GM23338 (cell line): ENCODE measurements around the gene PRSS8. TPM values are rescaled to one million over a fixed set of nuclear protein-coding genes. Genes with fewer than 3 reads are reported as not detected.

ENCODE experiments used
- ATAC-seq: fragments of 200-7000 bp; cut with Tn5 transposase; 3 replicates; pipeline ENCODE4 v1.9.1; 2020
- DNase-seq: peaks from one replicate; pipeline ENCODE4 v3.0.0-alpha.2; 2015; ENCODE audit warnings: low spot score
- H2AFZ ChIP-seq: fragments of 200-600 bp; sonication (generic); 2 replicates; pipeline ENCODE4 v1.8.0; 2016; ENCODE audit warnings: antibody characterized with exemption, mild to moderate bottlenecking, moderate library complexity
- H3F3A ChIP-seq: fragments of 200-600 bp; sonication (generic); replicated peaks from 2 replicates; pipeline ENCODE4 v1.8.0; 2017; ENCODE audit warnings: antibody characterized with exemption, mixed run types, low read depth
- H3K27ac ChIP-seq: fragments of 200-600 bp; sonication (generic); 2 replicates; pipeline ENCODE4 v1.6.1; 2016; ENCODE audit warnings: low read depth
- H3K27me3 ChIP-seq: fragments of 200-600 bp; sonication (generic); 2 replicates; pipeline ENCODE4 v1.8.0; 2016; ENCODE audit warnings: mild to moderate bottlenecking, mixed run types, moderate library complexity; ENCODE audit not compliant: insufficient read depth
- H3K36me3 ChIP-seq: fragments of 200-600 bp; sonication (generic); 2 replicates; pipeline ENCODE4 v1.8.0; 2016; ENCODE audit warnings: mild to moderate bottlenecking; ENCODE audit not compliant: insufficient read depth
- H3K4me1 ChIP-seq: fragments of 200-600 bp; sonication (generic); 2 replicates; pipeline ENCODE4 v1.8.0; 2016; ENCODE audit warnings: mild to moderate bottlenecking, moderate library complexity; ENCODE audit not compliant: insufficient read depth
- H3K4me2 ChIP-seq: fragments of 200-600 bp; sonication (generic); 2 replicates; pipeline ENCODE4 v1.7.1; 2017; ENCODE audit warnings: mixed run types
- H3K4me3 ChIP-seq: fragments of 200-600 bp; sonication (generic); 2 replicates; pipeline ENCODE4 v1.6.1; 2016; ENCODE audit warnings: mixed run types
- H3K79me2 ChIP-seq: fragments of 200-600 bp; sonication (generic); replicated peaks from 2 replicates; pipeline ENCODE4 v1.8.0; 2017; ENCODE audit warnings: mild to moderate bottlenecking; ENCODE audit not compliant: insufficient read depth
- H3K9me2 ChIP-seq: fragments of 200-600 bp; sonication (generic); 2 replicates; pipeline ENCODE4 v1.8.0; 2017; ENCODE audit not compliant: insufficient read depth
- H4K20me1 ChIP-seq: fragments of 200-600 bp; sonication (generic); replicated peaks from 2 replicates; pipeline ENCODE4 v1.8.0; 2017; ENCODE audit warnings: mild to moderate bottlenecking; ENCODE audit not compliant: insufficient read depth
- H3K27ac Mint-ChIP-seq: 2 replicates; pipeline ENCODE4 v1.8.0; 2020; ENCODE audit warnings: inconsistent platforms, mild to moderate bottlenecking, moderate library complexity, mixed read lengths
- H3K27me3 Mint-ChIP-seq: 3 replicates; pipeline ENCODE4 v1.8.0; 2022; ENCODE audit warnings: low read depth, mild to moderate bottlenecking, moderate library complexity, mixed read lengths, inconsistent platforms; ENCODE audit not compliant: insufficient read depth, poor library complexity
- H3K36me3 Mint-ChIP-seq: 3 replicates; pipeline ENCODE4 v1.8.0; 2021; ENCODE audit warnings: low read depth, mild to moderate bottlenecking, inconsistent platforms, moderate library complexity, mixed read lengths
- H3K4me1 Mint-ChIP-seq: 3 replicates; pipeline ENCODE4 v1.8.0; 2020; ENCODE audit warnings: mild to moderate bottlenecking, inconsistent platforms, mixed read lengths
- H3K4me3 Mint-ChIP-seq: 3 replicates; pipeline ENCODE4 v1.8.0; 2021; ENCODE audit warnings: moderate library complexity, mild to moderate bottlenecking, inconsistent platforms, mixed read lengths
- H3K9me3 Mint-ChIP-seq: 3 replicates; pipeline ENCODE4 v1.8.0; 2020; ENCODE audit warnings: moderate library complexity, mild to moderate bottlenecking, inconsistent platforms, mixed read lengths
- CTCF ChIP-seq, 2 experiments: fragments of 200-600 bp in 1 of 2; sonication (generic) in 1 of 2; conservative IDR thresholded peaks; 2 replicates each; pipeline versions ENCODE4 v1.5.1 to v1.6.1; 2016 to 2017; ENCODE audit warnings: antibody characterized with exemption in 2 of 2, low read depth in 2 of 2, mild to moderate bottlenecking in 2 of 2, moderate library complexity in 1 of 2
- ETS1 ChIP-seq: IDR thresholded peaks from 2 replicates; pipeline ENCODE4 v1.6.1; 2016; ENCODE audit warnings: antibody characterized with exemption
- EZH2phosphoT487 ChIP-seq: fragments of 200-600 bp; sonication (generic); IDR thresholded peaks from one replicate; pipeline ENCODE4 v1.8.1; 2018; ENCODE audit warnings: antibody characterized with exemption; ENCODE audit not compliant: unreplicated experiment
- JUNB ChIP-seq: IDR thresholded peaks from one replicate; pipeline ENCODE4 v1.6.1; 2016; ENCODE audit warnings: antibody characterized with exemption; ENCODE audit not compliant: unreplicated experiment
- POLR2AphosphoS5 ChIP-seq: IDR thresholded peaks from 2 replicates; pipeline ENCODE4 v1.6.1; 2016; ENCODE audit warnings: antibody characterized with exemption, low read depth
- REST ChIP-seq: IDR thresholded peaks from one replicate; pipeline ENCODE4 v1.6.1; 2018; ENCODE audit warnings: antibody characterized with exemption; ENCODE audit not compliant: unreplicated experiment
- ZNF114 ChIP-seq: fragments of 250-450 bp; sonication (Bioruptor Pico); IDR thresholded peaks from 2 replicates; pipeline ENCODE4 v1.5.0; 2020; ENCODE audit warnings: mild to moderate bottlenecking, moderate library complexity
- ZNF462 ChIP-seq: fragments of 250-450 bp; sonication (Bioruptor Pico); IDR thresholded peaks from 2 replicates; pipeline ENCODE4 v1.5.0; 2020; ENCODE audit warnings: mild to moderate bottlenecking, moderate library complexity
- polyA plus RNA-seq: library from polyadenylated mRNA; unstranded; fragments of >200 nt; fragmentation: Nextera tagmentation; extraction: Ambion mirVana; gene quantifications from 2 replicates; pipeline ENCODE4 v1.2.1, GENCODE V29; 2016
- total RNA-seq: library from RNA; depleted of rRNA; stranded (reverse); fragments of >200 nt; shearing (Covaris generic); gene quantifications from 2 replicates; pipeline ENCODE4 v1.2.3, GENCODE V29; 2014

Gene PRSS8
- total and polyA plus RNA-seq, 2 experiments from 2014 or later = 65.3 to 75.9 TPM

- TF ChIP-seq ZNF462 (no peak), POLR2AphosphoS5 (no peak), JUNB (no peak), ETS1 (no peak)
Observed at GRCh38 chr16:31099860-31100638, 35.5 kb downstream of the PRSS8 start (continued).

DNA sequence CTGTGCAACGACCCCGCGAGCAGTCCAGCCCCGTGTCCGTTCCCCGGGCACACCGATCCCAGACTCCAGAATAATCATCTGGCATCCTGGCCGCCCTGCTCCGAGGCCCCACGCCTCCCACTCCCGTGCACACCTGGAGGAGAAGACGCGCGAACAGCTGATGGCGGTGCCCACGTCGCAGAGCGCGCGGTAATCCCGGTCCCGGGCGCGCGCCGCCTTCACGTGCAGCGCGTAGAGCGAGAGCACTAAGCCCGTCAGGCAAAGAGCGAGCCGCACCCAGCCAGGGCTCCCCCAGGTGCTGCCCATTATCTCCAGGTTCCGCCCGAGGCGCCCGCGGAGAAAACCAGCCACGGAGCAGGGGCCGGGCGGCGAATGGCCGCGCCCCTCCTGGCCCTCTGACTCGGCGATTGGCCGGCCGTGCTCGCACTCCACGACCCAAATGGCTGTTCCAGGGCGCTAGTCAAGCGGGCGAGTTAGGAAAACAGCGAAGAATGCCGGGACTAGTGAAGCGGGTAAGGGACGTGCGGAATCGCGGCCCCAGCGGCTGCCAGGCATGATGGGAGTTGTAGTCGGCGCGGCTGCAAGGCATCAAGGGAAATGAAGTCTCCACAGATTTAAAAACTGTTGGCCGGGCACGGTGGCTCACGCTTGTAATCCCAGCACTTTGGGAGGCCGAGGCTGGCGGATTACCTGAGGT lies 41.0 kb downstream of the PRSS8 start, which contains the start of gene VKORC1:
Gene VKORC1 (minus strand): TSS at position 374 of the 697 bp plus-strand sequence. CDS start 68 bp downstream, at position 306.
- Histone ChIP-seq H3K4me3 (peak within 1 kb of the TSS; percentile 84), H4K20me1 (no peaks in the 10 kb centered on the region), H3K4me1 (peaks cover 7% of the 10 kb centered on the region; the same call in 1 of the 2 replicates), H3K9me2 (no peaks in the 10 kb centered on the region), H3K4me2 (peak within 1 kb of the TSS; percentile 91), H3F3A (peaks cover 6% of the 10 kb centered on the region; the same call in 1 of the 2 replicates), H3K27ac (peak within 1 kb of the TSS; percentile 85), H3K79me2 (peaks cover 16% of the 10 kb centered on the region), H3K27me3 (no peaks in the 10 kb centered on the region), H2AFZ (peak within 1 kb of the TSS; percentile 75), H3K36me3 (no peaks in the 10 kb centered on the region)
- H3K36me3 Mint-ChIP-seq = peaks cover 25% of the 10 kb centered on the region
- H3K27me3 Mint-ChIP-seq = peaks cover 10% of the 10 kb centered on the region
- peaks cover 5% of the 10 kb centered on the region; the same call in 2 of the 3 replicates for H3K9me3 Mint-ChIP-seq
- ATAC-seq = peak; percentile 95
- DNase-seq = peak; percentile 99
- H3K4me1 Mint-ChIP-seq = peaks cover 8% of the 10 kb centered on the region
- peak within 1 kb of the TSS; percentile 80 for H3K27ac Mint-ChIP-seq
- peak within 1 kb of the TSS; percentile 93 for H3K4me3 Mint-ChIP-seq
- no peak for TF ChIP-seq JUNB
- TF ChIP-seq REST = no peak
- no peak for TF ChIP-seq EZH2phosphoT487
- TF ChIP-seq ETS1 = peak; percentile 89
- TF ChIP-seq CTCF (conservative IDR thresholded peaks at IDR 0.05; ENCODE audit: low read depth in 2 of 2) = no peak
- no peak for TF ChIP-seq ZNF114 (CRISPR knock-in tag)
- peak; percentile 57 for TF ChIP-seq POLR2AphosphoS5
